DMS 273 treated with DMSO at 0.1 percent for 48 hours (cell line): Measurements from ENCODE around the gene CIRBP.

Experiments
- DNase-seq: peaks from one replicate; lab custom pipeline; 2025; lab: John Stamatoyannopoulos, UW

CIRBP gene

GRCh38 chr19:1255186-1256161 is 13.7 kb upstream of the CIRBP start:
- DNase-seq, result no peak

- DNase-seq, result no peak
These were observed 12.3 kb upstream of the CIRBP start for GRCh38 chr19:1256646-1257474.

- no peak for DNase-seq
These were observed 11.5 kb upstream of the CIRBP start for GRCh38 chr19:1257475-1258162.

- no peak for DNase-seq
These were observed 11.0 kb upstream of the CIRBP start for GRCh38 chr19:1258163-1258492.

- DNase-seq, result no peak
These were observed 10.4 kb upstream of the CIRBP start for GRCh38 chr19:1258707-1259205.

GRCh38 chr19:1259206-1259875 is 9.8 kb upstream of the CIRBP start:
- no peak for DNase-seq

GRCh38 chr19:1259876-1260748 is 9.0 kb upstream of the CIRBP start:
- no peak for DNase-seq

DNA sequence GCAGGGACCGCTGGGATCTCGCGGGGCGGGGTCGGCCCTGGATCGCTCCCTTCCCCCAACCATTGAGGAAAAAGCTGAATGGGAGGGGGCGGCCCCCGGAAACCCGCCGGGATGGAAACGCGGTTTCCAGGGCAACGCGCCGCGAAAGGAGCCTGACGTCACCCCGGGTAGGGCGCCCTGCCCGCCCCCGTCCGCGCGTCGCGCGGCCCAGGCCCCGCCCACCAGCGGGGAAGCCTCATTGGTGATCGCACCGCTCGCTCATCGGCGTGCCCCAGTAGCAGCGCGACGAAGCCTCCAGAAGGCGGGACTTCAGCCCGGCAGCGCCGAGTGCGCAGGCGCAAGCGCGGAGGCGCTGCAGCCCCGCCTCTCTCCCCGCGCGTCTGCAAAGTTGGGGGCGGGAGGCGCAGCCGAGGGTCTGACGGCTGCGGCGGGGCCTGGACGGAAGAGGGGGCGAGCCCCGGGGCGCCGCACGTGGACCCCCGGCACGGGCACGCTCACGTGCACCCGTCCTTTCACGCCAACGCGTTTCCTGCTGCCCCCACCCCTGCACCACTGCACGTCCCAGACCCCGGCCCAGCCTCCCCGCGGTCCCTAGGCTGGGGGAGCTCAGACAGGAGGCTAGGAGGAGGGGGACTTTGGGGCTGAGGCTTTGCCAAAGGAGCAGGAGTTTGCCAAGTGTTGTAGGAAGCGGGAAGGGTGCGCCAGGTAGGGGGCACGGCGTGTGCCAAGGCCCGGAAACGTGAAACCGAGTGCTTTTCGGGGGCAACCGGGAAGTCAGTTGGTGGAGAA is 8.2 kb upstream of the CIRBP start:
- DNase-seq, result peak; percentile 85

GRCh38 chr19:1261538-1261797 is 7.7 kb upstream of the CIRBP start:
- DNase-seq, result no peak

DNA sequence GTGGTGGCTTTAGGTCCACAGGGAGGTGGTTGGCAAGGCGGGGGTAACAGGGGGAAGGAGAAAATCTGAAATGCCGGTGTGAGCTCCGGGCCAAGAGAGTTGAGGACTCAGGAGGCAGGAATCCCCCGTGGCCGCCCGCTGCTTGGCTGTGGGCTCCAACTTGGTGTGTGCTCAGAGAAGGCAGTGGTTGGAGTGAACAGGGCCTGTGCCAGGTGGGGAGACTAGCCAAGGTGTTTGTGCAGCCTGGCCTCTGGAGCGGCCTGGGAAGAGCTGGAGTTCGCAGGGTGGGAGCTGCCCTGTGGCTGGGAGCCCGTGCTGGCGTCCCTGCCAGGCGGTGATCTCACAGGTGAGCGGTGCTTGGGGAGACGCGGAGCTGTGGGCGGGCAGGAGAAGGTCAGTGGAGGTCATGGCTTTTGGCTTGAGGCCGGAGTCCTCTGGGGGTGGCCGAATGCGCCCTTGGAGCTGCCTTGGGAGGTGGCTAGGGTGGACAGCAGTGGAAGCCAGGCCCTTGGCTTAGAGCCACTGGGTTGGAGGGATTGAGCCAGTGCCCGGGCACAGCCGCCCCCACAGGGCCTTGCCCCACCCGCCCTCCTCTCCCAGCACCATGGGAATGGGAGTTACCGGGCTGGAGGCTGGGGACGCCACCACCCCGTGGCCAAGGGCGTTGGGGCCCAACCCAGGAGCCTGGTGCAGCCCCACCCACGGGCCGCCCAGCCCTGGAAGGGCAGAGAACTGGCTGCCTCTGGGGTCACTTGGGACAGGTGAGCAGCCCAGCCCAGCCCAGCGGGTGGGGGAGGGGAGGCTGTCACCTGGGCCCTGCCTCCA is 7.1 kb upstream of the CIRBP start:
- DNase-seq, result no peak

GRCh38 chr19:1262623-1263123 is 6.5 kb upstream of the CIRBP start:
- DNase-seq, result no peak

DNA sequence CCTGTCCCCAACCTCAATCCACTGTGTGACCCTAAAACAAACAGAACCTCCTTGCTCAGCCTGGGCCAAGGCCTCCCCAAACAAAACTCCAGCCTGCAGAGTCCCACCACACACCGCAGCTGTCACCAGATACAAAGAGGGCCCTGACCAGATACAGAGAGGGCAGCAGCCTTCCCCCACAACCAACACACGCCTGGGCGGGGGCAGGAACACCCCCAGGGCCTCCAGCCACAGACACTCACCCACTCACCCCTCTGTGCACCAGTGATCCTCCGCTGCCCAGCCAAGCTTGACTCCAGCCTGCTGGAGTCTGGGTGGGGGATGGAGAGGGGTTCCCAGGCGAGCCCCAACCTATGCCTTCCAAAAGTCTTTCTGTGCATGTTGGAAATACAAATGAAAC is 5.9 kb upstream of the CIRBP start:
- no peak for DNase-seq

- DNase-seq, result no peak
These were observed 4.1 kb upstream of the CIRBP start for GRCh38 chr19:1264801-1265614.

DNA sequence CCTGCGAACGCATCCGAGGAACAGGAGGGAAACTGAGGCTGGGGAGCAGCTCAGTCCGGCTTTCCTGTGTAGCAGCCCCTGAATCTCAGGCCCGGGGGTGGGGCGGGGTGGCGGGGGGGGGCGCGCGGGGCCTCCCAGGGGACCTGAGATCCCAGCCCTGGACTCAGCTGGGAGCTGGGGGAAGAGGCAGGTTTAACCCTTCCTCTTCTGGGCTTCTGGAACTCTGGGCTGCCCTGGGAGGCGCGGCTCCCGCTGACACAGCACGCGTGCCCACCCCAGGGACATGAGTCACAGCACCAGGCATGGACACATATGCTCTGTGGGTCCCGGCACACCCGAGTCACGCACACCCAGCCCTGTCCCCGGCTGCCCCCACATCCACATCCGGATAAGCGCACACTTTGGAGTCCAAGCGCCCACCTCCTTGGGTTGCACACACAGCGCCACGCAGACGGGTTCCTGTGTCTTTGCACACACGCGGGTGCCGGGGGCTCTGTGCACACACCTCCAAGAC is 3.5 kb upstream of the CIRBP start:
- DNase-seq, result no peak

GRCh38 chr19:1266129-1266915 is 2.8 kb upstream of the CIRBP start:
- DNase-seq, result no peak

DNA sequence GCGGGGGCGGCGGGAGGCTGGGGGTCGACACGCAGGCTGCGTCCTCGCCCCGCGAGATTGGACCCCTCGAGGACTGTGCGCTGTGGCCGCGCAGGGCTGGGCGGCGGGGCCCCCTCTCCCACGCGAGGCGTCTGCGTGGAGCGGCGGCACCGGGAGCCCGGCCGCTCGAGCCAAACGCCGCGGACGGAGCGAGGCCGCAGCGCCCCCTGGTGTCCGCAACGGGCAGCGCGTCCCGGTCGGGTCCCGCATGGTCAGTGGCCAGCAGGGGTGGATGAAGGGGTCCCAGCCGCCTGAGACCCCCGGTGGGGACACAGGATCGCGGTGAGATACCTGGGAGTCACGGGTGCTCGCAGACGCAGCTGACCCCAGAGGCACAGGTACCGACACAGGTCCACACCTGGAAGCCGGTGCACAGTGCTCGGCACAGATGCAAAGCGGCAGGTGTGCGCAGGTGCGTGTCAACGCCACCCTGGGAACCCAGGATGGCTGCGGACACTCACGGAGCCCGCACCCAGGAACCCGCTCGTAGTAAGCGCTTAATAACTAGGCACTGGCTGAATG is 2.1 kb upstream of the CIRBP start:
- no peak for DNase-seq
